Stimulated activated naive CD8-positive, alpha-beta T cell treated with anti-CD3 and anti-CD28 coated beads, Interleukin-15, Interleukin-2, amounts not matched to agents 100 ng/mL and 50 ng/mL, for 24 hours (primary cell): ENCODE data around the gene ERICH3.
A peak's percentile ranks its signal among the peaks of the same experiment; 100 is the strongest.

Experiments
- H3K27ac Mint-ChIP-seq: one replicate; pipeline ENCODE4 v1.8.0; 2021; ENCODE audit warnings: mild to moderate bottlenecking, mixed read lengths
- H3K27me3 Mint-ChIP-seq: one replicate; pipeline ENCODE4 v1.8.0; 2021; ENCODE audit warnings: mixed read lengths
- H3K36me3 Mint-ChIP-seq: one replicate; pipeline ENCODE4 v1.8.0; 2021; ENCODE audit warnings: low read depth, mixed read lengths
- H3K4me1 Mint-ChIP-seq: one replicate; pipeline ENCODE4 v1.8.0; 2021; ENCODE audit warnings: low read depth, mixed read lengths
- H3K4me3 Mint-ChIP-seq: one replicate; pipeline ENCODE4 v1.8.0; 2021; ENCODE audit warnings: mild to moderate bottlenecking, mixed read lengths
- H3K9me3 Mint-ChIP-seq: one replicate; pipeline ENCODE4 v1.8.0; 2021; ENCODE audit warnings: mixed read lengths

The ERICH3 gene

GRCh38 chr1:74586253-74586897 is 87.2 kb downstream of the ERICH3 start:
- no peaks in the 10 kb centered on the region for H3K4me1 Mint-ChIP-seq
- H3K9me3 Mint-ChIP-seq: no peaks in the 10 kb centered on the region
- no peaks in the 10 kb centered on the region for H3K36me3 Mint-ChIP-seq
- peaks cover 5% of the 10 kb centered on the region for H3K27me3 Mint-ChIP-seq
- no peak overlapping the region for H3K27ac Mint-ChIP-seq
- peak overlapping the region; percentile 25 for H3K4me3 Mint-ChIP-seq

GRCh38 chr1:74584185-74584584 is 89.4 kb downstream of the ERICH3 start:
- H3K4me3 Mint-ChIP-seq: no peak overlapping the region

GRCh38 chr1:74583397-74583796 is 90.2 kb downstream of the ERICH3 start:
- H3K36me3 Mint-ChIP-seq: no peaks in the 10 kb centered on the region
- peaks cover 5% of the 10 kb centered on the region for H3K27me3 Mint-ChIP-seq
- no peaks in the 10 kb centered on the region for H3K9me3 Mint-ChIP-seq
- H3K4me1 Mint-ChIP-seq: no peaks in the 10 kb centered on the region
- no peak overlapping the region for H3K27ac Mint-ChIP-seq
- no peak overlapping the region for H3K4me3 Mint-ChIP-seq

More at GRCh38 chr1:74584185-74584584, 89.4 kb downstream of the ERICH3 start:
- Mint-ChIP-seq H3K9me3 (no peaks in the 10 kb centered on the region), H3K27ac (no peak overlapping the region), H3K36me3 (no peaks in the 10 kb centered on the region), H3K4me1 (no peaks in the 10 kb centered on the region), H3K27me3 (peaks cover 5% of the 10 kb centered on the region)

- H3K9me3 Mint-ChIP-seq: no peaks in the 10 kb centered on the region
- no peaks in the 10 kb centered on the region for H3K36me3 Mint-ChIP-seq
- no peak overlapping the region for H3K27ac Mint-ChIP-seq
- H3K4me3 Mint-ChIP-seq: no peak overlapping the region
- H3K4me1 Mint-ChIP-seq: no peaks in the 10 kb centered on the region
- peaks cover 6% of the 10 kb centered on the region for H3K27me3 Mint-ChIP-seq
These were observed 94.2 kb downstream of the ERICH3 start for GRCh38 chr1:74579425-74579824.

- Mint-ChIP-seq H3K27me3 (peaks cover 3% of the 10 kb centered on the region), H3K9me3 (no peaks in the 10 kb centered on the region), H3K36me3 (no peaks in the 10 kb centered on the region), H3K27ac (no peak overlapping the region), H3K4me1 (no peaks in the 10 kb centered on the region), H3K4me3 (no peak overlapping the region)
These were observed 95.5 kb downstream of the ERICH3 start for GRCh38 chr1:74578101-74578500.

GRCh38 chr1:74571891-74572290 is 101.7 kb downstream of the ERICH3 start:
- no peak overlapping the region for H3K4me3 Mint-ChIP-seq
- H3K36me3 Mint-ChIP-seq: no peaks in the 10 kb centered on the region
- H3K27ac Mint-ChIP-seq: no peak overlapping the region
- H3K4me1 Mint-ChIP-seq: no peaks in the 10 kb centered on the region
- peaks cover 6% of the 10 kb centered on the region for H3K27me3 Mint-ChIP-seq
- no peaks in the 10 kb centered on the region for H3K9me3 Mint-ChIP-seq

- no peaks in the 10 kb centered on the region for H3K4me1 Mint-ChIP-seq
- no peaks in the 10 kb centered on the region for H3K36me3 Mint-ChIP-seq
- no peak overlapping the region for H3K4me3 Mint-ChIP-seq
- H3K27me3 Mint-ChIP-seq: peaks cover 6% of the 10 kb centered on the region
- no peak overlapping the region for H3K27ac Mint-ChIP-seq
- no peaks in the 10 kb centered on the region for H3K9me3 Mint-ChIP-seq
These were observed 102.1 kb downstream of the ERICH3 start for GRCh38 chr1:74571493-74571800.

GRCh38 chr1:74570797-74571492 is 102.6 kb downstream of the ERICH3 start:
- Mint-ChIP-seq H3K9me3 (no peaks in the 10 kb centered on the region), H3K27me3 (peaks cover 6% of the 10 kb centered on the region), H3K36me3 (no peaks in the 10 kb centered on the region), H3K27ac (no peak overlapping the region), H3K4me3 (no peak overlapping the region), H3K4me1 (no peaks in the 10 kb centered on the region)

GRCh38 chr1:74549932-74550331 is 123.7 kb downstream of the ERICH3 start:
- Mint-ChIP-seq H3K27me3 (no peaks in the 10 kb centered on the region), H3K9me3 (no peaks in the 10 kb centered on the region), H3K4me1 (no peaks in the 10 kb centered on the region), H3K27ac (no peak overlapping the region), H3K4me3 (no peak overlapping the region), H3K36me3 (no peaks in the 10 kb centered on the region)

GRCh38 chr1:74548961-74549750 is 124.4 kb downstream of the ERICH3 start:
- Mint-ChIP-seq H3K4me3 (no peak overlapping the region), H3K36me3 (no peaks in the 10 kb centered on the region), H3K4me1 (no peaks in the 10 kb centered on the region), H3K9me3 (no peaks in the 10 kb centered on the region), H3K27me3 (no peaks in the 10 kb centered on the region), H3K27ac (no peak overlapping the region)

GRCh38 chr1:74545821-74546220 is 127.8 kb downstream of the ERICH3 start:
- H3K27me3 Mint-ChIP-seq: no peaks in the 10 kb centered on the region
- no peak overlapping the region for H3K27ac Mint-ChIP-seq
- H3K36me3 Mint-ChIP-seq: no peaks in the 10 kb centered on the region
- H3K4me3 Mint-ChIP-seq: no peak overlapping the region
- no peaks in the 10 kb centered on the region for H3K9me3 Mint-ChIP-seq
- no peaks in the 10 kb centered on the region for H3K4me1 Mint-ChIP-seq

GRCh38 chr1:74534241-74534640 is 139.4 kb downstream of the ERICH3 start:
- Mint-ChIP-seq H3K4me1 (no peaks in the 10 kb centered on the region), H3K4me3 (no peak overlapping the region), H3K9me3 (no peaks in the 10 kb centered on the region), H3K36me3 (no peaks in the 10 kb centered on the region), H3K27ac (no peak overlapping the region), H3K27me3 (no peaks in the 10 kb centered on the region)

GRCh38 chr1:74531796-74532195 is 141.8 kb downstream of the ERICH3 start:
- Mint-ChIP-seq H3K4me3 (no peak overlapping the region), H3K9me3 (no peaks in the 10 kb centered on the region), H3K36me3 (no peaks in the 10 kb centered on the region), H3K27me3 (no peaks in the 10 kb centered on the region), H3K4me1 (no peaks in the 10 kb centered on the region), H3K27ac (no peak overlapping the region)

- H3K4me1 Mint-ChIP-seq: no peaks in the 10 kb centered on the region
- no peak overlapping the region for H3K4me3 Mint-ChIP-seq
- H3K9me3 Mint-ChIP-seq: no peaks in the 10 kb centered on the region
- no peak overlapping the region for H3K27ac Mint-ChIP-seq
- no peaks in the 10 kb centered on the region for H3K27me3 Mint-ChIP-seq
- no peaks in the 10 kb centered on the region for H3K36me3 Mint-ChIP-seq
These were observed 142.7 kb downstream of the ERICH3 start for GRCh38 chr1:74530892-74531291.

GRCh38 chr1:74528123-74528522 is 145.5 kb downstream of the ERICH3 start:
- Mint-ChIP-seq H3K27me3 (no peaks in the 10 kb centered on the region), H3K4me3 (no peak overlapping the region), H3K9me3 (no peaks in the 10 kb centered on the region), H3K4me1 (no peaks in the 10 kb centered on the region), H3K36me3 (no peaks in the 10 kb centered on the region), H3K27ac (no peak overlapping the region)
